ENCODE measurements around the gene USP53.
"Not testable (repeated sequence)": the region's sequence is repeated elsewhere in the genome, so short reads cannot be mapped to it uniquely, and the experiment has no call there.

- TF ChIP-seq POLR2AphosphoS5 (IDR thresholded peaks at IDR 0.05; ENCODE audit: borderline replicate concordance, low read depth, low read length); EZH2 (IDR thresholded peaks at IDR 0.05): not testable (repeated sequence)
Measured at GRCh38 chr4:119336332-119336979, 123.9 kb downstream of the USP53 start.

All from SK-N-MC (cell line).